NT2/D1 (cell line): ENCODE data around the gene TMEM269.

Experiments
- DNase-seq: peaks from one replicate; pipeline ENCODE4 v3.0.0-alpha.2; 2011; ENCODE audit warnings: low read depth, low spot score
- H3K27me3 ChIP-seq: 2 replicates; pipeline ENCODE4 v1.6.0; 2011; ENCODE audit warnings: mild to moderate bottlenecking; ENCODE audit not compliant: insufficient read length, insufficient read depth
- H3K36me3 ChIP-seq: 2 replicates; pipeline ENCODE4 v1.6.1; 2011; ENCODE audit warnings: mild to moderate bottlenecking, low read length, mixed read lengths; ENCODE audit not compliant: insufficient read depth, insufficient read length
- H3K4me1 ChIP-seq: 2 replicates; pipeline ENCODE4 v1.5.1; 2011; ENCODE audit not compliant: insufficient read depth, insufficient read length
- H3K4me3 ChIP-seq: 2 replicates; pipeline ENCODE4 v1.5.1; 2011; ENCODE audit warnings: low read depth; ENCODE audit not compliant: insufficient read length
- H3K9ac ChIP-seq: 2 replicates; pipeline ENCODE4 v1.6.0; 2011; ENCODE audit warnings: low read depth; ENCODE audit not compliant: insufficient read length
- H3K9me3 ChIP-seq: 2 replicates; pipeline ENCODE4 v1.5.1; 2011; ENCODE audit warnings: mild to moderate bottlenecking, low read length; ENCODE audit not compliant: insufficient read depth
- SUZ12 ChIP-seq: IDR thresholded peaks from 2 replicates; pipeline ENCODE4 v1.6.1; 2011; ENCODE audit not compliant: insufficient read length, insufficient read depth; ENCODE audit errors: extremely low read depth
- YY1 ChIP-seq: IDR thresholded peaks from 2 replicates; pipeline ENCODE4 v1.6.1; 2011; ENCODE audit not compliant: insufficient read length, insufficient read depth
- ZNF274 ChIP-seq: IDR thresholded peaks from 2 replicates; pipeline ENCODE4 v1.6.1; 2011; ENCODE audit warnings: mild to moderate bottlenecking, low read depth, low read length

TMEM269 gene

DNA sequence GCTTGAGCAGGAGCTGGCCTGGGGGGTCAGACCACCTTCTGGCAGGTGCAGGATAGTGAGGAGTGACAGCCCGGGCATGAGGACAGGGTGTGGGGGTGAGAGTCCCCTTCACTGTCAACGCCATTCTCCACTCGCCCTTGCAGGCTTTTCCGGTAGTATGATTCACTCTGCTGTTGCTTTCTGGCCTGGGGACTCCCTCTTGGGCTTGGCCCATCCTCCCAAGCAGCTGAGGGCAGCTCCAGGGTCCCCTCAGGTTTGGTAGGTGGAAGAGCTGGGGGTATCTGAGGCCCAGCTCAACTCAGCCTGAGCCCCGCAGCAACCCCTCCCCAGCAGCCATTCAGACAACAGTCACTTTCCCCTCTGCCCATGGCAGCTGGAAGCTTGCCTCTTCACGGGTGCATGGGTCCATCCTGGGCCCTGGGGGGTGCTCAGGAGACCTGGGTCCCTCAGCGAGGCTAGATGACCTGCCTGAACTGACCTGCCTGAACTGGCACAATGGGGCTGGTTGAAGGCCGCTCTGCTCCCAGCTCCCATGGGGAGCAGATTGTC, 46.0 kb upstream of the TMEM269 start:
- Histone ChIP-seq H3K9ac (peak overlapping the region; percentile 91), H3K27me3 (no peaks in the 10 kb centered on the region), H3K9me3 (no peaks in the 10 kb centered on the region), H3K36me3 (peaks cover 7% of the 10 kb centered on the region), H3K4me1 (peaks cover 58% of the 10 kb centered on the region), H3K4me3 (peak overlapping the region; percentile 60)
- DNase-seq, result no peak
- no peak for TF ChIP-seq SUZ12
- no peak for TF ChIP-seq YY1
- no peak for TF ChIP-seq ZNF274

GRCh38 chr1:42739753-42740700, 44.8 kb upstream of the TMEM269 start, which contains the start of gene CLDN19:
CLDN19 (minus strand) TSS chr1:42740236; CDS start chr1:42740063, 173 bp downstream.
- H3K9me3 ChIP-seq, result no peaks in the 10 kb centered on the region
- peak within 1 kb of the TSS; percentile 60 for H3K4me3 ChIP-seq
- H3K9ac ChIP-seq, result peak within 1 kb of the TSS; percentile 91
- no peaks in the 10 kb centered on the region for H3K27me3 ChIP-seq
- DNase-seq, result peak; percentile 63
- H3K4me1 ChIP-seq, result peaks cover 51% of the 10 kb centered on the region
- TF ChIP-seq ZNF274 (no peak), YY1 (no peak), SUZ12 (no peak)
- peaks cover 10% of the 10 kb centered on the region for H3K36me3 ChIP-seq

GRCh38 chr1:42740851-42741580, 43.8 kb upstream of the TMEM269 start:
- no peak for DNase-seq

DNA sequence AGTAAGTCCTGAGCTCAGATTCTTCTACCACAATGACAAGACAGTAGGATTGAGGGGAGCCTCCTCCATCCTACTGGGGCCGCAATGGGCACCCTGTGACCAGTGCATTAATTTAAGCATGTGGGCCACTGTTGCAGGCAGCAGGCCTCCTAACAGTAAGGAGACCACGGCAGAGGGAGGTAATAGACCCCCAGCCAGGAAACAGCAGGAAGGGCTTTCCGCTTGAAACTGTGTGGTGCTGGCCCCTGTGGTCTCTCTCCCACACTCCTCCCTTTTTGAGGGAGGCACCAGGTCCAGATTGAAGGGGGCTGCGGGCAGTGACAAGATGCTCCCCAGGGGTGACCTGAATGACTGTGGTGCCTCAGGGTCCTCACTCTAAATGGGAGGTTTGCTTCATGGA, 43.1 kb upstream of the TMEM269 start:
- DNase-seq, result no peak
- Histone ChIP-seq H3K27me3 (no peaks in the 10 kb centered on the region), H3K9ac (peak overlapping the region; percentile 8), H3K36me3 (peaks cover 24% of the 10 kb centered on the region), H3K9me3 (no peaks in the 10 kb centered on the region), H3K4me1 (peaks cover 42% of the 10 kb centered on the region), H3K4me3 (no peak overlapping the region)
- TF ChIP-seq SUZ12, result no peak
- no peak for TF ChIP-seq YY1
- TF ChIP-seq ZNF274, result no peak

More at GRCh38 chr1:42740851-42741580, 43.8 kb upstream of the TMEM269 start:
- H3K27me3 ChIP-seq, result no peaks in the 10 kb centered on the region
- peaks cover 17% of the 10 kb centered on the region for H3K36me3 ChIP-seq
- H3K4me1 ChIP-seq, result peaks cover 45% of the 10 kb centered on the region
- no peak overlapping the region for H3K4me3 ChIP-seq
- TF ChIP-seq YY1, result no peak
- TF ChIP-seq SUZ12, result no peak
- TF ChIP-seq ZNF274, result no peak
- H3K9me3 ChIP-seq, result no peaks in the 10 kb centered on the region
- H3K9ac ChIP-seq, result peak overlapping the region; percentile 46

- no peak overlapping the region for H3K9ac ChIP-seq
- no peak overlapping the region for H3K4me3 ChIP-seq
- no peaks in the 10 kb centered on the region for H3K27me3 ChIP-seq
- H3K4me1 ChIP-seq, result peaks cover 42% of the 10 kb centered on the region
- no peak for DNase-seq
- H3K9me3 ChIP-seq, result no peaks in the 10 kb centered on the region
- H3K36me3 ChIP-seq, result peaks cover 28% of the 10 kb centered on the region
- TF ChIP-seq YY1 (no peak), ZNF274 (no peak), SUZ12 (no peak)
Measured at GRCh38 chr1:42742141-42742540, 42.6 kb upstream of the TMEM269 start.

DNA sequence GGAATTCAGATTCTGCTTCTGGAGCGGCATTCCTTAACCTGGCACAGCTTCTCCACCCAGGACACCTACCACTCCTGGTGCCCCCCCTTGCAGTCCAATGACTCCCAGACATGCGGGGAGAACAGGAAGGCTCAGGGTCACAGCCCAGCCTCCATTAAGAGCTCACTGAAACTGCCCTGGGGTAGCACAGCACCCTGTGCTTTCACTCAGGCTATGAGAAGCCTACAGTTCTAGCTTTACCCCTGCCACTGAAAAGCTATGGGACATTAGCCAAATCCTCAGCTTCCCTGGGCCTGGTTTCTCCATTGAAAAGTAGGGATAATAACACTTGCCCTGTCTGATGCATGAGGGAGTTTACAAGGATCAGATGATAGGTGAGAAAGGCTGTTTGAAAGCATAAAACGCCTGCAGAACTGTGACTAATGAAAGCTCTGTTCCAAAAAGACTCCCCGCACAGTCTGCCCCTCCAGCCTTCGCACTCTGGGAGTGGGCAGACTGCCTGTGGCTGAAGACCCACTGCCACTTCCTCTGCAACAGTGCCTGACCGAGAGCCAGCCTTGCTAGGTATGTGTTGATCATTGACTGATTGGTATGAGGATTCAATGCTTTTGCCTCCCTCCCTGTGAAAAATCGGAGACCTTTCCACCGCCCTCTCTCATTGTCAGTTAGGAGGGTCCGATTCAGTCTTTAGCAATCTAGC, 42.0 kb upstream of the TMEM269 start:
- TF ChIP-seq SUZ12 (no peak), YY1 (no peak), ZNF274 (no peak)
- Histone ChIP-seq H3K36me3 (peaks cover 35% of the 10 kb centered on the region), H3K27me3 (no peaks in the 10 kb centered on the region), H3K4me1 (peaks cover 42% of the 10 kb centered on the region), H3K9ac (no peak overlapping the region), H3K9me3 (no peaks in the 10 kb centered on the region), H3K4me3 (no peak overlapping the region)
- no peak for DNase-seq
